Uterus (tissue), 2 donors: ENCODE results near the gene PER2.

ENCODE experiments used
- POLR2A ChIP-seq, 2 donors: fragments of 450-650 bp; IDR thresholded peaks; one replicate each; pipeline ENCODE4 v1.6.1; 2016; ENCODE audit warnings: antibody characterized with exemption in 2 of 2, mild to moderate bottlenecking in 1 of 2, moderate library complexity in 1 of 2
- TF ChIP-seq, protein P1 (sequence below), 4 experiments: fragments of 200-600 bp in 2 of 4; fragments of 450-650 bp in 2 of 4; sonication (generic) in 2 of 4; IDR thresholded peaks; one replicate each; pipeline ENCODE4 v1.5.1; 2016 to 2019; ENCODE audit warnings: antibody characterized with exemption in 4 of 4, mild to moderate bottlenecking in 2 of 4, moderate library complexity in 1 of 4

- no peak for TF ChIP-seq POLR2A (IDR thresholded peaks at IDR 0.05)
- TF ChIP-seq, protein P1, sequence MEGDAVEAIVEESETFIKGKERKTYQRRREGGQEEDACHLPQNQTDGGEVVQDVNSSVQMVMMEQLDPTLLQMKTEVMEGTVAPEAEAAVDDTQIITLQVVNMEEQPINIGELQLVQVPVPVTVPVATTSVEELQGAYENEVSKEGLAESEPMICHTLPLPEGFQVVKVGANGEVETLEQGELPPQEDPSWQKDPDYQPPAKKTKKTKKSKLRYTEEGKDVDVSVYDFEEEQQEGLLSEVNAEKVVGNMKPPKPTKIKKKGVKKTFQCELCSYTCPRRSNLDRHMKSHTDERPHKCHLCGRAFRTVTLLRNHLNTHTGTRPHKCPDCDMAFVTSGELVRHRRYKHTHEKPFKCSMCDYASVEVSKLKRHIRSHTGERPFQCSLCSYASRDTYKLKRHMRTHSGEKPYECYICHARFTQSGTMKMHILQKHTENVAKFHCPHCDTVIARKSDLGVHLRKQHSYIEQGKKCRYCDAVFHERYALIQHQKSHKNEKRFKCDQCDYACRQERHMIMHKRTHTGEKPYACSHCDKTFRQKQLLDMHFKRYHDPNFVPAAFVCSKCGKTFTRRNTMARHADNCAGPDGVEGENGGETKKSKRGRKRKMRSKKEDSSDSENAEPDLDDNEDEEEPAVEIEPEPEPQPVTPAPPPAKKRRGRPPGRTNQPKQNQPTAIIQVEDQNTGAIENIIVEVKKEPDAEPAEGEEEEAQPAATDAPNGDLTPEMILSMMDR (IDR thresholded peaks at IDR 0.05), result no peak
Observed at GRCh38 chr2:238207006-238207405, 81.4 kb downstream of the PER2 start.
